PFSK-1 (cell line): ENCODE data around the gene CNTN5.

Source experiments
- POLR2AphosphoS5 ChIP-seq: IDR thresholded peaks from 2 replicates; pipeline ENCODE4 v1.6.1; 2012; ENCODE audit warnings: low read depth, mild to moderate bottlenecking, control low read depth, low read length, moderate library complexity
- TAF1 ChIP-seq: IDR thresholded peaks from 2 replicates; pipeline ENCODE4 v1.6.1; 2012; ENCODE audit warnings: low read length, control low read depth, borderline replicate concordance; ENCODE audit not compliant: insufficient read depth
- TF ChIP-seq, protein P1 (sequence below), 2 experiments: IDR thresholded peaks; 2 replicates each; pipeline versions ENCODE4 v1.6.1 to v1.8.0; 2011 to 2012; ENCODE audit warnings: low read depth in 2 of 2, low read length in 2 of 2, control low read depth in 1 of 2, inconsistent platforms in 1 of 2, mild to moderate bottlenecking in 1 of 2, moderate library complexity in 1 of 2; ENCODE audit not compliant: insufficient read depth in 1 of 2

DNA sequence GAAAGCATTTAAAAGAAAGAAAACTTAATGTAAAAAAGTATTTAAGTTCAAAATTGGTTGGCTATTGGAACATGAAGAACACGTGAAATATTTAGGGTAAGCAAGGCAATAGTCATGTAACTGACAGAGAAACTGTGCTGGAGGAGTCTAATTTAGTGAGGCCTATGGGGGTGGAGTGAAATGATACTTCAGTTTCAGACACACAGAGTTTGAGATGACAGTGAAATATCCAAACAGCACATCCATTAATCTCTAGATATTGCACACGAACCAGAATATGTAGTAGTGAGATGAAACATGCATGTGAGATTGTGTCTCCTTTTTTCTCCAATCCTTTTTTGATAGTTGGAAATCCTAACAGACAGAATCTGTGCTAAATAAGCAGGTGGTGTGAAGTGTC is 739.0 kb downstream of the CNTN5 start:
- TF ChIP-seq TAF1: no peak
- no peak for TF ChIP-seq POLR2AphosphoS5
- TF ChIP-seq, protein P1, sequence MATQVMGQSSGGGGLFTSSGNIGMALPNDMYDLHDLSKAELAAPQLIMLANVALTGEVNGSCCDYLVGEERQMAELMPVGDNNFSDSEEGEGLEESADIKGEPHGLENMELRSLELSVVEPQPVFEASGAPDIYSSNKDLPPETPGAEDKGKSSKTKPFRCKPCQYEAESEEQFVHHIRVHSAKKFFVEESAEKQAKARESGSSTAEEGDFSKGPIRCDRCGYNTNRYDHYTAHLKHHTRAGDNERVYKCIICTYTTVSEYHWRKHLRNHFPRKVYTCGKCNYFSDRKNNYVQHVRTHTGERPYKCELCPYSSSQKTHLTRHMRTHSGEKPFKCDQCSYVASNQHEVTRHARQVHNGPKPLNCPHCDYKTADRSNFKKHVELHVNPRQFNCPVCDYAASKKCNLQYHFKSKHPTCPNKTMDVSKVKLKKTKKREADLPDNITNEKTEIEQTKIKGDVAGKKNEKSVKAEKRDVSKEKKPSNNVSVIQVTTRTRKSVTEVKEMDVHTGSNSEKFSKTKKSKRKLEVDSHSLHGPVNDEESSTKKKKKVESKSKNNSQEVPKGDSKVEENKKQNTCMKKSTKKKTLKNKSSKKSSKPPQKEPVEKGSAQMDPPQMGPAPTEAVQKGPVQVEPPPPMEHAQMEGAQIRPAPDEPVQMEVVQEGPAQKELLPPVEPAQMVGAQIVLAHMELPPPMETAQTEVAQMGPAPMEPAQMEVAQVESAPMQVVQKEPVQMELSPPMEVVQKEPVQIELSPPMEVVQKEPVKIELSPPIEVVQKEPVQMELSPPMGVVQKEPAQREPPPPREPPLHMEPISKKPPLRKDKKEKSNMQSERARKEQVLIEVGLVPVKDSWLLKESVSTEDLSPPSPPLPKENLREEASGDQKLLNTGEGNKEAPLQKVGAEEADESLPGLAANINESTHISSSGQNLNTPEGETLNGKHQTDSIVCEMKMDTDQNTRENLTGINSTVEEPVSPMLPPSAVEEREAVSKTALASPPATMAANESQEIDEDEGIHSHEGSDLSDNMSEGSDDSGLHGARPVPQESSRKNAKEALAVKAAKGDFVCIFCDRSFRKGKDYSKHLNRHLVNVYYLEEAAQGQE (IDR thresholded peaks at IDR 0.05; ENCODE audit: insufficient read depth in 1 of 2, low read depth in 2 of 2, low read length in 2 of 2): no peak
